K562 (cell line): Measurements from ENCODE around the gene LPAR2. TPM values are rescaled to one million over a fixed set of nuclear protein-coding genes. Genes with fewer than 3 reads are reported as not detected.

ENCODE experiments used
- CCNT2 ChIP-seq: IDR thresholded peaks from 2 replicates; pipeline ENCODE4 v1.6.1; 2011; ENCODE audit warnings: borderline replicate concordance, low read depth, mild to moderate bottlenecking, moderate library complexity, mixed read lengths, low read length; ENCODE audit not compliant: insufficient read length; ENCODE audit errors: extremely low read depth
- HNRNPL ChIP-seq: fragments of 200-400 bp; formaldehyde crosslinking; IDR thresholded peaks from 2 replicates; pipeline ENCODE4 v1.6.1; 2017; ENCODE audit warnings: low read depth, mild to moderate bottlenecking, low read length
- MBD2 ChIP-seq: sonication (generic); IDR thresholded peaks from 2 replicates; pipeline ENCODE4 v1.6.1; 2016; ENCODE audit warnings: low read depth, borderline replicate concordance
- MXI1 ChIP-seq: IDR thresholded peaks from 2 replicates; pipeline ENCODE4 v1.6.1; 2011; ENCODE audit warnings: low read depth, mild to moderate bottlenecking, improper control_type of control experiment, low read length
- NELFE ChIP-seq: IDR thresholded peaks from 2 replicates; pipeline ENCODE4 v1.6.1; 2011; ENCODE audit warnings: mild to moderate bottlenecking; ENCODE audit not compliant: insufficient read depth, insufficient read length
- NONO ChIP-seq, 2 experiments: fragments of 200-400 bp in 1 of 2; fragments of 450-650 bp in 1 of 2; formaldehyde crosslinking in 1 of 2; IDR thresholded peaks; 2 replicates each; pipeline ENCODE4 v1.6.1; 2017; ENCODE audit warnings: low read depth in 2 of 2, mild to moderate bottlenecking in 2 of 2, moderate library complexity in 2 of 2, low read length in 1 of 2
- NR0B1 ChIP-seq: fragments of 450-650 bp; IDR thresholded peaks from one replicate; pipeline ENCODE4 v1.6.1; 2018; ENCODE audit warnings: mild to moderate bottlenecking, moderate library complexity; ENCODE audit not compliant: partially characterized antibody
- PML ChIP-seq: IDR thresholded peaks from 2 replicates; pipeline ENCODE4 v1.6.1; 2012; ENCODE audit warnings: low read length, inconsistent platforms
- RB1 ChIP-seq: fragments of 450-650 bp; IDR thresholded peaks from 2 replicates; pipeline ENCODE4 v1.6.1; 2017; ENCODE audit warnings: low read depth, mild to moderate bottlenecking
- SIN3B ChIP-seq: fragments of 450-650 bp; IDR thresholded peaks from 2 replicates; pipeline ENCODE4 v1.6.1; 2017; ENCODE audit warnings: low read depth, mild to moderate bottlenecking, moderate library complexity
- TAF15 ChIP-seq: fragments of 200-400 bp; formaldehyde crosslinking; IDR thresholded peaks from 2 replicates; pipeline ENCODE4 v1.6.1; 2017; ENCODE audit warnings: mild to moderate bottlenecking, low read depth, low read length, moderate library complexity
- VEZF1 ChIP-seq: fragments of 200-800 bp; sonication (Bioruptor generic); IDR thresholded peaks from 2 replicates; pipeline ENCODE4 v1.6.1; 2017; ENCODE audit warnings: missing genetic modification characterization, missing compliant biosample characterization
- YY1 ChIP-seq, 3 experiments: IDR thresholded peaks; 2 replicates each; pipeline ENCODE4 v1.6.1; 2011; ENCODE audit warnings: low read length in 2 of 3, mild to moderate bottlenecking in 2 of 3, moderate library complexity in 2 of 3, borderline replicate concordance in 1 of 3, control low read depth in 1 of 3, low read depth in 1 of 3; ENCODE audit not compliant: insufficient read depth in 3 of 3, insufficient replicate concordance in 2 of 3, control insufficient read depth in 1 of 3, insufficient read length in 1 of 3; ENCODE audit errors: extremely low read depth in 1 of 3
- ZC3H8 ChIP-seq: fragments of 450-650 bp; IDR thresholded peaks from 2 replicates; pipeline ENCODE4 v1.6.1; 2017
- polyA plus RNA-seq, 8 experiments: library from polyadenylated mRNA; depleted of rRNA in 4 of 8; stranded (reverse) in 5 of 8; unstranded in 3 of 8; fragments of >200 nt; fragmentation: Nextera tagmentation in 2 of 8; fragmentation: Illumina TruSeq in 1 of 8; extraction: Ambion mirVana in 2 of 8; extraction: Trizol in 1 of 8; gene quantifications; 2 replicates each; pipeline versions ENCODE4 v1.2.1 to v1.2.3, GENCODE V29; 2011 to 2014; ENCODE audit warnings: inconsistent platforms in 1 of 8, missing spikeins in 1 of 8
- total RNA-seq, 7 experiments: library from RNA; depleted of rRNA in 6 of 7; stranded (reverse); fragments of >200 nt in 6 of 7; fragmentation: Illumina TruSeq in 2 of 7; extraction: Trizol in 2 of 7; gene quantifications; 2 replicates each; pipeline versions ENCODE4 v1.2.1 to v1.2.3, GENCODE V29; 2011 to 2021; ENCODE audit warnings: low replicate concordance in 1 of 7

LPAR2 gene
- total and polyA plus RNA-seq, 9 of the 15 experiments (the other 6 are each of a cell fraction or from before 2014, with no cell fraction given), result 0.63 to 13.8 (median 4.4) TPM

- TF ChIP-seq VEZF1 (peak; percentile 50; the same call in 1 of the 2 replicates), MBD2 (peak; percentile 57; the same call in 1 of the 2 replicates), ZC3H8 (no peak), PML (no peak), RB1 (peak; percentile 76; the same call in 1 of the 2 replicates), NONO (IDR thresholded peaks at IDR 0.05; ENCODE audit: low read depth in 2 of 2, low read length in 1 of 2) (peak in 1 of 2 experiments; percentile 60; a peak in 1 of 4 replicates), MXI1 (peak; percentile 87), NELFE (no peak), YY1 (IDR thresholded peaks at IDR 0.05; ENCODE audit: borderline replicate concordance in 1 of 3, control insufficient read depth in 1 of 3, extremely low read depth in 1 of 3, insufficient read depth in 3 of 3, insufficient read length in 1 of 3, insufficient replicate concordance in 2 of 3, low read depth in 1 of 3, low read length in 2 of 3) (peak in 2 of 3 experiments; percentile 67), SIN3B (peak; percentile 58; the same call in 1 of the 2 replicates), HNRNPL (no peak), NR0B1 (no peak), CCNT2 (peak; percentile 74), TAF15 (no peak)
These were observed 9.6 kb downstream of the LPAR2 start, which contains the start of gene PBX4 (continued) for GRCh38 chr19:19618219-19619051.
